Panc1 (cell line): Measurements from ENCODE around the gene DNAJC5G. TPM values are rescaled to one million over a fixed set of nuclear protein-coding genes. Genes with fewer than 3 reads are reported as not detected.
"Not testable (repeated sequence)": the region's sequence is repeated elsewhere in the genome, so short reads cannot be mapped to it uniquely, and the experiment has no call there.

ENCODE experiments used
- ATAC-seq: fragments of 200-7000 bp; cut with Tn5 transposase; 2 replicates; pipeline ENCODE4 v1.9.1; 2020; ENCODE audit warnings: mild to moderate bottlenecking, moderate library complexity
- BruUV-seq: library from RNA; stranded (reverse); fragments of 400-500 nt; replicated peaks from 2 replicates; lab custom pipeline; 2021; lab: Mats Ljungman, UMichigan
- CTCF ChIA-PET: fragments of 300-600 bp; sonication (Branson Sonifier 250); formaldehyde crosslinking; loops from one replicate; lab custom pipeline; 2022; ENCODE audit warnings: antibody characterized with exemption; lab: Charles Lee
- POLR2A ChIA-PET: fragments of 300-600 bp; sonication (Branson Sonifier 250); formaldehyde crosslinking; loops from one replicate; lab custom pipeline; 2022; ENCODE audit warnings: antibody characterized with exemption; lab: Charles Lee
- DNase-seq: peaks from one replicate; pipeline ENCODE4 v3.0.0-alpha.2; 2010; ENCODE audit warnings: low read depth, low spot score
- H3K27ac ChIP-seq: 2 replicates; pipeline ENCODE4 v1.5.1; 2011; ENCODE audit warnings: mild to moderate bottlenecking, low read length, inconsistent platforms
- H3K27me3 ChIP-seq: fragments of 200-500 bp; sonication (Bioruptor generic); 2 replicates; pipeline ENCODE4 v1.6.0; 2014; ENCODE audit warnings: low read length, inconsistent platforms; ENCODE audit not compliant: control insufficient read depth, insufficient read depth
- H3K36me3 ChIP-seq: fragments of 200-500 bp; sonication (Bioruptor generic); 2 replicates; pipeline ENCODE4 v1.5.1; 2014; ENCODE audit warnings: inconsistent platforms, mild to moderate bottlenecking, low read length, moderate library complexity; ENCODE audit not compliant: control insufficient read depth, insufficient read depth
- H3K4me1 ChIP-seq: 2 replicates; pipeline ENCODE4 v1.5.1; 2011; ENCODE audit warnings: inconsistent platforms, mild to moderate bottlenecking, low read length, moderate library complexity; ENCODE audit not compliant: control insufficient read depth, insufficient read depth
- H3K4me3 ChIP-seq, 2 experiments: 2 replicates each; pipeline ENCODE4 v1.5.1; 2011 to 2012; ENCODE audit warnings: low read depth in 2 of 2, low read length in 2 of 2, mild to moderate bottlenecking in 2 of 2, inconsistent platforms in 1 of 2, moderate library complexity in 1 of 2
- H3K9me3 ChIP-seq: fragments of 200-500 bp; sonication (Bioruptor generic); 2 replicates; pipeline ENCODE4 v1.5.1; 2014; ENCODE audit warnings: low read depth, mild to moderate bottlenecking, inconsistent platforms, low read length, moderate library complexity; ENCODE audit not compliant: control insufficient read depth, insufficient read depth
- POLR2AphosphoS5 ChIP-seq: IDR thresholded peaks from 2 replicates; pipeline ENCODE4 v1.6.1; 2012; ENCODE audit warnings: mild to moderate bottlenecking, low read depth, low read length, moderate library complexity
- SIN3A ChIP-seq: IDR thresholded peaks from 2 replicates; pipeline ENCODE4 v1.6.1; 2012; ENCODE audit warnings: low read depth, mild to moderate bottlenecking, low read length, moderate library complexity, borderline replicate concordance; ENCODE audit not compliant: insufficient read depth
- TCF7L2 ChIP-seq: IDR thresholded peaks from 2 replicates; pipeline ENCODE4 v1.6.1; 2011; ENCODE audit warnings: mild to moderate bottlenecking, low read depth, low read length, inconsistent platforms
- in situ Hi-C: cut with HindIII; loops from 2 replicates; pipeline ENCODE4 v1.10.0; 2016; ENCODE audit warnings: low sequenced_read_pairs, low pct_unique_long_range_greater_than_20kb
- intact Hi-C: fragments of 100-400 bp; cut with micrococcal nuclease; formaldehyde crosslinking; loops from one replicate; pipeline ENCODE4 v1.10.0; 2022; ENCODE audit not compliant: unreplicated experiment
- total RNA-seq: library from RNA; stranded (reverse); gene quantifications from one replicate; pipeline ENCODE4 v1.2.1, GENCODE V29; 2021; ENCODE audit not compliant: unreplicated experiment
- TF ChIP-seq, protein P1 (sequence below), 2 experiments: IDR thresholded peaks; 2 replicates each; pipeline ENCODE4 v1.6.1; 2011 to 2012; ENCODE audit warnings: low read depth in 2 of 2, control low read depth in 1 of 2, low read length in 1 of 2, mild to moderate bottlenecking in 1 of 2, moderate library complexity in 1 of 2; ENCODE audit not compliant: insufficient read depth in 1 of 2
- TF ChIP-seq, protein P2 (sequence below): fragments of 450-650 bp; IDR thresholded peaks from 2 replicates; pipeline ENCODE4 v1.5.1; 2017; ENCODE audit warnings: mild to moderate bottlenecking

Gene DNAJC5G
- total RNA-seq, 1 experiment from 2014 or later, result not detected

DNA sequence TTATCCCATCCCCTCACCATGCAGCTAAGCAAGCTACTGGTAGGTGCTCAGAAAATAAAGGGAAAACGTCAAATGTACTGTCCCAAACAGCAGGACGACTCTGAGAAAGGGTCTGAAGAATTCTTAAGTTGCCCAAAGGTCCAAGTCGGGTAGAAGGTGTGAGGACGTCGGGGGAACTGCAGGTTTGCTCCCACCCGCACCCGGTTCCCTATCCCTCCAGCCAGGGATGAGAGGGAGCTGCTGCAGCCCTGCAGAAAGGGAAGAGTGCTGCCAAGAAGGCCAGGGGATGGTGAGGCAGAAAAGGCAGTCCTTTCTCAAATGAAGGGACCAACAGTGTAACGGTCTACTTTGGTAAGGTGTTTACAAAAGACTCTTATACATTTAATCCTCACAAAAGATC, 39.9 kb downstream of the DNAJC5G start:
- H3K36me3 ChIP-seq, result no peaks in the 10 kb centered on the region
- TF ChIP-seq TCF7L2 (no peak), POLR2AphosphoS5 (no peak), SIN3A (no peak)
- TF ChIP-seq, protein P1, sequence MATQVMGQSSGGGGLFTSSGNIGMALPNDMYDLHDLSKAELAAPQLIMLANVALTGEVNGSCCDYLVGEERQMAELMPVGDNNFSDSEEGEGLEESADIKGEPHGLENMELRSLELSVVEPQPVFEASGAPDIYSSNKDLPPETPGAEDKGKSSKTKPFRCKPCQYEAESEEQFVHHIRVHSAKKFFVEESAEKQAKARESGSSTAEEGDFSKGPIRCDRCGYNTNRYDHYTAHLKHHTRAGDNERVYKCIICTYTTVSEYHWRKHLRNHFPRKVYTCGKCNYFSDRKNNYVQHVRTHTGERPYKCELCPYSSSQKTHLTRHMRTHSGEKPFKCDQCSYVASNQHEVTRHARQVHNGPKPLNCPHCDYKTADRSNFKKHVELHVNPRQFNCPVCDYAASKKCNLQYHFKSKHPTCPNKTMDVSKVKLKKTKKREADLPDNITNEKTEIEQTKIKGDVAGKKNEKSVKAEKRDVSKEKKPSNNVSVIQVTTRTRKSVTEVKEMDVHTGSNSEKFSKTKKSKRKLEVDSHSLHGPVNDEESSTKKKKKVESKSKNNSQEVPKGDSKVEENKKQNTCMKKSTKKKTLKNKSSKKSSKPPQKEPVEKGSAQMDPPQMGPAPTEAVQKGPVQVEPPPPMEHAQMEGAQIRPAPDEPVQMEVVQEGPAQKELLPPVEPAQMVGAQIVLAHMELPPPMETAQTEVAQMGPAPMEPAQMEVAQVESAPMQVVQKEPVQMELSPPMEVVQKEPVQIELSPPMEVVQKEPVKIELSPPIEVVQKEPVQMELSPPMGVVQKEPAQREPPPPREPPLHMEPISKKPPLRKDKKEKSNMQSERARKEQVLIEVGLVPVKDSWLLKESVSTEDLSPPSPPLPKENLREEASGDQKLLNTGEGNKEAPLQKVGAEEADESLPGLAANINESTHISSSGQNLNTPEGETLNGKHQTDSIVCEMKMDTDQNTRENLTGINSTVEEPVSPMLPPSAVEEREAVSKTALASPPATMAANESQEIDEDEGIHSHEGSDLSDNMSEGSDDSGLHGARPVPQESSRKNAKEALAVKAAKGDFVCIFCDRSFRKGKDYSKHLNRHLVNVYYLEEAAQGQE (IDR thresholded peaks at IDR 0.05; ENCODE audit: insufficient read depth in 1 of 2, low read depth in 2 of 2, low read length in 1 of 2), result no peak
- TF ChIP-seq, protein P2, sequence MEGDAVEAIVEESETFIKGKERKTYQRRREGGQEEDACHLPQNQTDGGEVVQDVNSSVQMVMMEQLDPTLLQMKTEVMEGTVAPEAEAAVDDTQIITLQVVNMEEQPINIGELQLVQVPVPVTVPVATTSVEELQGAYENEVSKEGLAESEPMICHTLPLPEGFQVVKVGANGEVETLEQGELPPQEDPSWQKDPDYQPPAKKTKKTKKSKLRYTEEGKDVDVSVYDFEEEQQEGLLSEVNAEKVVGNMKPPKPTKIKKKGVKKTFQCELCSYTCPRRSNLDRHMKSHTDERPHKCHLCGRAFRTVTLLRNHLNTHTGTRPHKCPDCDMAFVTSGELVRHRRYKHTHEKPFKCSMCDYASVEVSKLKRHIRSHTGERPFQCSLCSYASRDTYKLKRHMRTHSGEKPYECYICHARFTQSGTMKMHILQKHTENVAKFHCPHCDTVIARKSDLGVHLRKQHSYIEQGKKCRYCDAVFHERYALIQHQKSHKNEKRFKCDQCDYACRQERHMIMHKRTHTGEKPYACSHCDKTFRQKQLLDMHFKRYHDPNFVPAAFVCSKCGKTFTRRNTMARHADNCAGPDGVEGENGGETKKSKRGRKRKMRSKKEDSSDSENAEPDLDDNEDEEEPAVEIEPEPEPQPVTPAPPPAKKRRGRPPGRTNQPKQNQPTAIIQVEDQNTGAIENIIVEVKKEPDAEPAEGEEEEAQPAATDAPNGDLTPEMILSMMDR, result no peak
- no TSS peak for BruUV-seq
- ATAC-seq (no peak), DNase-seq (no peak)
- CTCF ChIA-PET, result no interaction called here
- H3K4me3 ChIP-seq, result no peak overlapping the region
- no peaks in the 10 kb centered on the region for H3K9me3 ChIP-seq
- POLR2A ChIA-PET, result no interaction called here
- H3K27me3 ChIP-seq, result no peaks in the 10 kb centered on the region
- in situ Hi-C loops (no loop called here), intact Hi-C loops (no loop called here)
- no peak overlapping the region for H3K27ac ChIP-seq
- H3K4me1 ChIP-seq, result no peaks in the 10 kb centered on the region

DNA sequence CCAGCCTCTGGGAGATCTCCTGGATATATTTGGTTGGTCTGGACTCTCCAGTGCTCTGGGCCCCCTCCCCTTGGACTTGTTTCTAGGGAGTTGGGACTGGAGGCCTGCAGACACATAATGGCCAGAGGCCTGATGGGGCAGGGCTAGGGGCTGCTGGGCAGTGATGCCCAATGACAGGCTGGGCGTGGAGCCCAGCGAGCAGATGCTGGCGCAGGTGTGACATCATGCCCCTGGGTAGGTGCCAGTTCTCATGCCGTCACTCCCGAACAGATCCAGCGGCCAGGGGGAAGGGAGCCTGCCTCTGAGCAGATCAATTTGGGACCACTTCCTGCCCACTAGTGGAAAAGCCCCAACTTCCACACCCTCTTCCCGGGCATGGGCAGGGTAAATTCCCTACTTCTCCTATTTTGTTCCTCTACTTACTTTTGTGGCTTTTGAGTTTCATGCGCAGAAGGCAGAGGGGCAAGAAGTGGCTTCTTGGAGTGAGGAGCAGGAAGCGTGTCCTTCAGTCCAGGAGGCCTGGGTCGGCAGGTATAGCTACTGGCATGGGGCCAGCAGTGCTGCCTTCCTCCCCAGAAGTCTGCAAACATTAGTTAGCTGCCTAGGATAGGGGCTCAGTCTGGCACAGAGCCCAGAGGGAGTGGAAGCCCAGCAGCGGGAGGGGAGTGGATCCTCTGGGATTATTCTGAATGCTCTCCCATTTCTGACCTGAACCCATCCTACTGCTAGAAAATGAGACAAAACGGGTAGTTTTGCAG, 41.6 kb downstream of the DNAJC5G start:
- Histone ChIP-seq H3K36me3 (no peaks in the 10 kb centered on the region; the same call in 1 of the 2 replicates), H3K4me3 (no peak overlapping the region), H3K4me1 (peaks cover 14% of the 10 kb centered on the region), H3K27me3 (no peaks in the 10 kb centered on the region), H3K27ac (no peak overlapping the region), H3K9me3 (no peaks in the 10 kb centered on the region)
- intact Hi-C loops, result no loop called here
- ChIA-PET CTCF (no interaction called here), POLR2A (no interaction called here)
- TF ChIP-seq, protein P1 (IDR thresholded peaks at IDR 0.05; ENCODE audit: insufficient read depth in 1 of 2, low read depth in 2 of 2, low read length in 1 of 2), result no peak
- TF ChIP-seq TCF7L2 (no peak), POLR2AphosphoS5 (no peak), SIN3A (no peak)
- TF ChIP-seq, protein P2, result no peak
- in situ Hi-C loops, result no loop called here
- ATAC-seq (no peak), DNase-seq (no peak)
- no TSS peak for BruUV-seq

DNA sequence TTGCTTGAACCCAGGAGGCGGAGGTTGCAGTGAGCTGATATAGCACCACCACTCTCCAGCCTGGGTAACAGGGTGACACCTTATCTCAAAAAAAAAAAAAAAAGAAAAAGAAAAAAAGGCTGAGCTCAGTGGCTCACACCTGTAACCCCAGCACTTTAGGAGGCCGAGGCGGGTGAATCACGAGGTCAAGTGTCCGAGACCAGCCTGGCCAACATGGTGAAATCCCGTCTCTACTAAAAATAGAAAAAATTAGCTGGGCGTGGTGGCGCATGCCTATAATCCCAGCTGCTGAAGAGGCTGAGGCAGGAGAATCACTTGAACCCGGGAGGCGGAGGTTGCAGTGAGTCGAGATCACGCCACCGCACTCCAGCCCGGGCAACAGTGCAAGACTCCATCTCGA, 44.6 kb downstream of the DNAJC5G start:
- DNase-seq, H3K4me3 ChIP-seq, ATAC-seq, H3K27me3 ChIP-seq, H3K9me3 ChIP-seq, in situ Hi-C loops, H3K27ac ChIP-seq, BruUV-seq, intact Hi-C loops, H3K36me3 ChIP-seq, CTCF ChIA-PET: not testable (repeated sequence)
- peaks cover 27% of the 10 kb centered on the region for H3K4me1 ChIP-seq
- POLR2A ChIA-PET, result interaction anchor here (0.6 kb wide), 1 partner anchor 42 kb away, joined by 7 read pairs; no protein-coding TSS in a partner anchor
